IPS DF 4.7 (cell line): ENCODE results near the gene TTC12.

ENCODE experiments used
- DNase-seq: peaks from one replicate; pipeline ENCODE4 v3.0.0-alpha.2; 2013; ENCODE audit warnings: low spot score; ENCODE audit errors: extremely low read depth

The TTC12 gene

DNA sequence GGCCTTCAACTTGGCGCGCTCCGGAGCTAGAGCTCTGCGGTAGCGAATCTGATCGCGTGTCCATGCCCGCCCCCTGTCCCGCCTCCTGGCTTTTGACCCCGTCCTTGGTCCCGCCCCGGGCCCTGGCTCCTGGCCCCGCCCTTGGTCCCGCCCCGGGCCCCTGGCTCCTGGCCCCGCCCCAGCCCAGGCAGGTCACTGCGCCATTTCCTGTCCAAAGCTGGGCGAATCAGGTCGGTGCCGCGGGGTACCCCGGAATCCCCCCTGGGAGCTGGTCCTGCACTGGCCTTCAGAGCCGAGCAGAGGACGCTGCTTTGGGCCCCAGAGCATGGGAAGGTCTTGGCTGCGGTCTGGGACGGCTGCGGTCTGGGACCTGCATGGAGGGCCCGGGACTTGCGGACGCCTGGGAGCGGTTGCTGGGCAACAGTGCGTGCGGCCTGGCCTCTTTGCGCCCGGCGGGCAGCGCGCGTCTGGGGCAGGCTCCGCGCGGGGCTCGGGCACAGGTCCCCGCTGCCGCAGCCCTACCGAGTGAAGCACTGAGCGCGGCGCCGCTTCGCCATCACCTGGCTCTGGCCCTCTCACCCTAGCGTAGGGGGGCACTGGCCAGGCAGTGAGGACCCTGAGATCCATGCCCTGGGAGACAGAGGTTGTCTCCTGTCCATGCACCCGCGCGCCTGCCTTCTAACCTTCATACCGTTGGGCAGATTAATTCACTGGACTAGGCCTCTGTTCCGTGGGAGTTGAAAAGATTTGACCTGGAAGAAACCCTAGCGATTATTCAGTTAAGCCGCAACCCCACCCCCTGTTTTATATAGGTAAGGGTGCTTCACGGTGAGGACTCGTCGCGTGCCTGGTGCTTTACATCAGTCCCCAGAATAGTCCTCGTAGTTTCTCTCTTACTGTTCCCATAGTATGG lies at the start of gene TTC12:
Gene TTC12, plus strand, starts transcription at position 195 of the 913 bp plus-strand sequence. CDS start 1,675 bp downstream, outside the sequence.
- DNase-seq: no peak

DNA sequence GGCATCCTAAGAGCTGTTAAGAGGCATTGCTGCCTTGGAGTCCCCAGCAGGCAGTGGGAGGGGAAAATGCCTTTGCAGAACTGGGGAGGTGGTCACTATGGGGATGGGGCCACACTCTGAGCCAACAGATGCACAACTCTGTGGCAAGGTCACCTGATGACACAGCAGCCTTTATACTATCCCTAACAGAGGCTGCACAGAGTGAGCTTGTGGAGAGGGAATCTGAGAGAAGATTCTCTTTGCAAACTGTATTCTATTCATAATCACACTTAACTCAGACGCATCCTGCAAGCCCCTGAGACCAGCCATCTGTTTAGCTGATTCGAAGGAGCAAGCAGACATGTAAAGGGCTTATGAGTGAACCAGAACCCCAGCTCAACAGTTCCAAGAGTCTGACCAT lies 49.0 kb upstream of the TTC12 start:
- no peak for DNase-seq

- DNase-seq: no peak
Observed at GRCh38 chr11:113267493-113267892, 46.9 kb upstream of the TTC12 start.

DNA sequence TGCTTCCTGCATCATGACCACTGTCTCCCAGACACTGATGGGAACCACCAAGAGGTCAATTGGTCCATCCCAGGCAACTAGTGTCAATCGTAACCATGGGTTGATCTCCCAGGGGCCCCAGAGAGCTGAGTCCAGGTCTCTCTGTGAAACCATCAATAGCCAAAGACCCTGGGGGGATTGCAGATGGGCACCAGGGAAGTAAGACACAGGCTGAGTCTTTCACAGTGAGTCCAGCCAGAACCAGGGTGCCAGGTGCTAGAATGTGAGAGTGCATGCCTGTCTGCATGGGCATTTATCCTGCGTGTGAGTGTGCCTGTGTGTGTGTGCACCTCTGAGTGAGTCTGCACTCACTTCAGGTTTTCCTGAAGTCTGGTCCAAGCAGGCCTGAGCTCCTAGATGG lies 45.3 kb upstream of the TTC12 start:
- DNase-seq: no peak

GRCh38 chr11:113269636-113270035 lies 44.7 kb upstream of the TTC12 start:
- DNase-seq: no peak

DNA sequence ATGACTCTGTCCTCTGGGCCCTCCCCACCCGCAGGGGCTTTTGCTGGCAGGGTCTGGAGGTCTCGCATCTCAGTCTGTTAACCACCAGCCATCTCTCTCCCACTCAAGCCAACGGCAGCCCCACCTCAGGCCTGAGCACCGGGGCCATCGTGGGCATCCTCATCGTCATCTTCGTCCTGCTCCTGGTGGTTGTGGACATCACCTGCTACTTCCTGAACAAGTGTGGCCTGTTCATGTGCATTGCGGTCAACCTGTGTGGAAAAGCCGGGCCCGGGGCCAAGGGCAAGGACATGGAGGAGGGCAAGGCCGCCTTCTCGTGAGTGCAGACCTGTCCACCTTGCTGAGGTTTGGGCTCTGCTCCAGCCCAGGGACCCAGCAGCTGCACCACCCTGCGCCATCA lies 44.3 kb upstream of the TTC12 start:
- DNase-seq: no peak

DNA sequence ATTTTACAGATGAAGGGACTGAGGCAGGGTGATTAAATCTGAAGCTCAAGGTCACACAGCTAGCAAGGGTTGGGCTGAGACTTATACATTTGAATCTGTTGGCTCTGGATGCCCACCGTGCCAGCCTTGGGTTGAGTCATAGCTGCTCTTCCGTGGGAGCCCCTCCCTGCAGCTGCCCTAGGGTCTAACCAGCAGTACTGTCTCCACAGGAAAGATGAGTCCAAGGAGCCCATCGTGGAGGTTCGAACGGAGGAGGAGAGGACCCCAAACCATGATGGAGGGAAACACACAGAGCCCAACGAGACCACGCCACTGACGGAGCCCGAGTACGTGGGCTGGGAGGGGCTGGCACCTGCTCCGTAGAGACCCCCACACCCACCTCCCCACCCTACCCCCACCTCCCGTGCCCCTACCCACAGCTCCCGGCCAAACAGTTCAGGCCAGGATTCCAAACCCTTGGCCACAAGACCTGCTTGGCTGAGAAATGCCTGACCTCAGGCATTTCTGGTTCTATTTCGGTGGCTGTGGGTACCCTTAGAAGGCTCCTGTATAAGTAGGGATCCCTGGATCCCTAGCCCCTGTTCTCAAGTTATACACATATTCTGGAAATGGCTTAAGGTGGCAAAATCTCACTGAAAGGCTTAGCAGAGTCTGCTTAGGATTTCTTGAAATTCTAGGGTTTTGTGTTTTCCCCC lies 42.7 kb upstream of the TTC12 start:
- DNase-seq: no peak

- no peak for DNase-seq
Observed at GRCh38 chr11:113272281-113272680, 42.1 kb upstream of the TTC12 start.

GRCh38 chr11:113272927-113273615 lies 41.3 kb upstream of the TTC12 start:
- DNase-seq: no peak

DNA sequence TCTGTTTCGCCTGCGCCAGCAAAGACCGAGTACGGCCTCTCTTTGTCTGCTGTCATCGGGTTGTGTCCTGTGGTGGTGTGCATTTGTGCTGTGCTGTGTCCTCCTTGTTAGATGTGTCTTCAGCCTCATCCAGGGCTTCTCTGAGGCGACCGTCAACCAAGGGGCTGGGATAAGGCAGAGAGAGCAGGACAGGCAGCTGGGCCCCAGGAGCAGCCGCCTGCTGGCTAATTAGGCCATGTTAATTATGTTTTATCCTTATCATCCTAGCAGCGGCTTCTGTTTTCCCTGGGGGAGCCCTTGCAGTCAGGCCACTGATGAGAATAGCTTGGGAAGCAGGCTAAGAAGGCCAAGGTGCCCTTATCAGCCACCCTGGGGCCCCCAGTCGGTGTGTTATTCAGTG lies 40.7 kb upstream of the TTC12 start:
- DNase-seq: no peak

DNA sequence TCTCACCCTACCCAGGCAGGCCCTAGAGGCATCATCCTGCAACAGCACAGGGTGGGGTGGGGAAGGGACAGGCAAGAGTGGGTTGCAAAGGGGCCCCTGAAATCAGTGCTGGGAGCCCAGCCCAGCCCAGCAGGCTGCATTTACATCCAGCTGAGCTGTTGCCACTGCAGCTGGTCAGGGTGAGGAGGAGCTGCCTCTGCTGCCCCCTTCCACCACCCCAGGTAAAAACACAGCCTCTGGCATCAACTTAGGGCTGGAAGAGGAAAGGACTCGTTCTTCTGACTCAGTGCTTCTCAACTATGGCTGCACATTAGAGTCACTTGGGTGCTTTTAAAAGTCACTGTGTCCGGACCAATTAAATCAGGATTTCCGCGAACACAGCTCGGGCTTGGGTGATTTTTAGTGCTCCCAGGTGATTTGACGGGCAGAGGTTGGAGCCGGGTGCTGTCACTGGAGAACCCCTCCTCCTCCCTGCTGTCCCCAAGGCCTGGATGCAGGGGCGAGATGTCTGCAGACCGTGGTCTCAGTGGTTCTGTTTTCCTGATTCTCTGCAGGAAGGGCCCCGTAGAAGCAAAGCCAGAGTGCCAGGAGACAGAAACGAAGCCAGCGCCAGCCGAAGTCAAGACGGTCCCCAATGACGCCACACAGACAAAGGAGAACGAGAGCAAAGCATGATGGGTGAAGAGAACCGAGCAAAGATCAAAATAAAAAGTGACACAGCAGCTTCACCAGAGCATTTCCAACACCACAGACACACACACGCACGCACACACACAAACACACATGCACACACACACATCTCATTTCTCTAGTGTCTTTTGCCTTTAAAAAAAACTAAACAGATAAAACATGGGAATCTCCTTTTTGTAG lies 39.4 kb upstream of the TTC12 start:
- DNase-seq: no peak

GRCh38 chr11:113275602-113276001 lies 38.8 kb upstream of the TTC12 start:
- no peak for DNase-seq

GRCh38 chr11:113276466-113276865 lies 37.9 kb upstream of the TTC12 start:
- DNase-seq: no peak

DNA sequence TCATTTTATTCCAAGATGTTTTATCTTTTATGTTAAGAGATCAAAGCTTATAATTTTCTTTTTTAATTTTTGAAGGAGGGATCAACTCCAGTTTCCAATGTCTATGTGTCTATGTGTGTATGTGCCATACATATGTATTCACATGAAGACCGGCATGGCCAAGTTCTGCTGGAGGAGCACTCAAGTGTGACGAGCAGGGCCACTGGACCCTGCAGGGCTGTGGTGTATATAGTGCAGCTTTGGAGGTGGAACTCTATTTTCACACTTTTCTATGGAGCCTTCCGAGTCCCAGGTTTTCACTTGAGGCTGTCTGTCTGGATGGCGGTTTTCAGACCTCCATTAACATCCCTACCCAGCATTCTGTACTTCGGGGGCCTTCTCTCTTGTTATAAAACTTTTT lies 36.5 kb upstream of the TTC12 start:
- no peak for DNase-seq

DNA sequence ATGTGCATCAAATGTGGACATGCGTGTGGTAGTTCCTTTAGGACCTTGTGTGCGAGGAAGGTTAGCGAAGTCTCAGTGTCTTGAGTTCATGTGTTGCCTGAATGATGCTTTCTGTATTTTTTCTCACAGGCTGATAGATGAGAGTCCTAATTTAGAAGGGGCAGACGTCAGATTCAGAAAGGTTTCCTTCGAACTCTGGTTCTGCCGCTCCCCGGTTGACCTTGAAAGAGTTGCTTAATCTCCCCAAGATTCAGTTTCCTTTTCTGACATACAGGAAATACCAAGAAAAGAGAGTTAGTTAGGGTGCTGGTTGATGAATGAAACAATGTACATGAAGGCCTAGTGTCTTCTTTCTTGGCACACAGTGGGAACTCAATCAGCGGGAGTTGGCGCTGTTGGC lies 35.9 kb upstream of the TTC12 start:
- DNase-seq: no peak

- DNase-seq: no peak
Observed at GRCh38 chr11:113278925-113279324, 35.5 kb upstream of the TTC12 start.

DNA sequence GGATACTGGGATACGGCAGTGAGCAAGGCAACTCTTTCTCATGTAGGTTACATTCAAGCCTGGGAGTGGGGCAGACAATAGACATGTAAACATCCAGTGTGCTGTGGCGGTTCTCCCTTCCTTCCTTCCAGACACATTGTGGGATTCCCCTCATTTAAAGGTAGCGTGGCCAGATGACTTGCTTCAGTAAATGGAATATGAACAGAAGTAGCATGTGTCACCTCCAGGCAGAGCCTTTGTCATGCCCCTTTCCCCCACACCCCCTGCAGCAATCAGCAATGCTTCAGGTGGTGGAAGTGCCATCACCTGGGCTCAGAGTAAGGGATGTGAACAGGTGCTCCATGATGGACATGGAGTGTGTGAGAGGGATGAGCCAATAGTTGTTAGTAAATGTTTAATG lies 34.8 kb upstream of the TTC12 start:
- DNase-seq: no peak

- no peak for DNase-seq
Observed at GRCh38 chr11:113281052-113281725, 33.2 kb upstream of the TTC12 start.

GRCh38 chr11:113282898-113283437 lies 31.4 kb upstream of the TTC12 start:
- DNase-seq: no peak

DNA sequence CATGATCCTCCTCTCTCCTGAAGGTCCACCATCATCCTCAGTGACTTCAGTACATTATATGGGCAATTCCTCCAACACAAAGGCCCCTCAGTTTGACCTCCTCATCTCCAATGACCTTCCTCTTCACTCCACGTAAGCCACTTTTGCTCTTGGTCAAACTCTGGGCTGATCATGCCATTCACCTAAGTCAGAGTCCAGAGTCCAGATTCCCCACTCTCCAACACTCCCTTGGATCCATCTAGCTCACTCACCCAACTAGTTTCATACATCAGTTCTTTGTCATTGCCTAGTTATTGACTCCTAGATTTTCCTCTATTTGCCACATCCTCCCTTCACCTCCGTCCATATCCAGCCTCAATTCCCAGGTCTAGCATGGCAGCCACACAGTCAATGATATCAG lies 30.5 kb upstream of the TTC12 start:
- no peak for DNase-seq
